HG02610 (cell line): ENCODE results near the gene DMRTC1B.
"Not testable (repeated sequence)": the region's sequence is repeated elsewhere in the genome, so short reads cannot be mapped to it uniquely, and the experiment has no call there.

Experiments
- ATAC-seq: cut with Tn5 transposase; IDR thresholded peaks from one replicate; pipeline ENCODE4 v1.9.1; 2021; ENCODE audit warnings: mild to moderate bottlenecking, moderate library complexity; ENCODE audit not compliant: unreplicated experiment

The DMRTC1B gene

GRCh38 chrX:72776653-72777466, at the start of gene DMRTC1B:
Gene DMRTC1B, plus strand, starts transcription at chrX:72776890. Its CDS starts 68,246 bp downstream, at chrX:72845136.
- ATAC-seq: not testable (repeated sequence)

- ATAC-seq: no peak
Observed at GRCh38 chrX:72727846-72728245, 48.8 kb upstream of the DMRTC1B start.

GRCh38 chrX:72733636-72734035, 43.1 kb upstream of the DMRTC1B start:
- ATAC-seq: not testable (repeated sequence)

- ATAC-seq: no peak
Observed at GRCh38 chrX:72735561-72735960, 41.1 kb upstream of the DMRTC1B start.

GRCh38 chrX:72745546-72745945, 31.1 kb upstream of the DMRTC1B start:
- not testable (repeated sequence) for ATAC-seq

- ATAC-seq: not testable (repeated sequence)
Observed at GRCh38 chrX:72748545-72748944, 28.1 kb upstream of the DMRTC1B start.

GRCh38 chrX:72760454-72760853, 16.2 kb upstream of the DMRTC1B start:
- ATAC-seq: not testable (repeated sequence)

GRCh38 chrX:72777467-72777790, 739 bp downstream of the DMRTC1B start:
- ATAC-seq: not testable (repeated sequence)

- ATAC-seq: not testable (repeated sequence)
Observed at GRCh38 chrX:72778146-72778545, 1.5 kb downstream of the DMRTC1B start.

- ATAC-seq: not testable (repeated sequence)
Observed at GRCh38 chrX:72782560-72782959, 5.9 kb downstream of the DMRTC1B start, which contains the start of gene FAM236B. Gene FAM236B, minus strand, starts transcription at chrX:72782660. Its CDS starts 100 bp downstream, at chrX:72782560.

GRCh38 chrX:72783365-72783936, 6.8 kb downstream of the DMRTC1B start:
- ATAC-seq: not testable (repeated sequence)

GRCh38 chrX:72783964-72784363, 7.3 kb downstream of the DMRTC1B start:
- ATAC-seq: not testable (repeated sequence)

GRCh38 chrX:72788142-72788541, 11.5 kb downstream of the DMRTC1B start:
- not testable (repeated sequence) for ATAC-seq

GRCh38 chrX:72790390-72790789, 13.7 kb downstream of the DMRTC1B start:
- not testable (repeated sequence) for ATAC-seq

GRCh38 chrX:72808110-72808509, 31.4 kb downstream of the DMRTC1B start, which contains the start of gene FAM236D:
Gene FAM236D, minus strand, starts transcription at chrX:72808210. Its CDS starts 100 bp downstream, at chrX:72808110.
- not testable (repeated sequence) for ATAC-seq

GRCh38 chrX:72830701-72831100, 54.0 kb downstream of the DMRTC1B start:
- ATAC-seq: not testable (repeated sequence)

GRCh38 chrX:72837532-72837931, 60.8 kb downstream of the DMRTC1B start:
- not testable (repeated sequence) for ATAC-seq

GRCh38 chrX:72882898-72883297, 106.2 kb downstream of the DMRTC1B start:
- not testable (repeated sequence) for ATAC-seq

GRCh38 chrX:72889740-72890139, 113.0 kb downstream of the DMRTC1B start:
- not testable (repeated sequence) for ATAC-seq
